ENCODE measurements around the gene FLYWCH2.

FLYWCH2 gene

DNA sequence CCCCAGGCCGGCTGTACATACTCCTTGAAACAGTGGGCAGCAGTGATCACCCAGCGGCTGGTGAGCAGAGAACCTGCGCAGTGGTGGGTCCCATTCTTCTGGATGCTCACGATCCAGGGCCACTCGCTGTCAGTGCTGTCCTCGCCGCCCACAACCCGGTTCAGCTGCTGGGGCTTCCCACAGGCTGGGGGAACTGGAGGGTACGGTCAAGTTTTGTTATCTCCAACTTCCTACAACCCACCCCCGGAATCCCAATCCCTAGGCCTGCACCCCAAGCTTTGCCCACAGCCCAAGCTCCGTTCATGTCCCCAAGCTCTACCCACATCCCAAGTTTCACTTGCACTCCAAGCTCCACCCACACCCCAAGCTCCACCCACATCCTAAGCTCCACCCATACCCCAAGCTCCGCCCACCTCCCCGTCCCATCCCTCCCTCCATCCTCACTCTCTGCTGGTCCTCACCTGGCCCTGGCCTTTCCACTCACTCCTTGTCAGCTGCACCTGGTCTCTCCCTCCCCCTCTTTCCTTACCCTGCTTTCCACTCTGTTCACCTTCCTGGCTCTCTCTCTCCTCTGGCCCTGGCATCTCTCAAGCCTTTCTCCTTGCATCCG, 26.8 kb upstream of the FLYWCH2 start:
- Histone ChIP-seq H3K4me3 (ENCODE audit: low read depth in 1 of 2, low read length in 2 of 2) (no peak overlapping the region), H3K27ac (ENCODE audit: low read length) (no peak overlapping the region), H3K27me3 (ENCODE audit: insufficient read depth, low read length, poor library complexity) (peaks cover 13% of the 10 kb centered on the region), H3K4me2 (ENCODE audit: insufficient read depth, low read length) (no peak overlapping the region), H3K36me3 (ENCODE audit: insufficient read depth, low read length) (no peaks in the 10 kb centered on the region), H3K79me2 (ENCODE audit: insufficient read depth, low read length) (no peaks in the 10 kb centered on the region), H3K4me1 (ENCODE audit: insufficient read depth, low read length) (no peaks in the 10 kb centered on the region), H4K20me1 (ENCODE audit: insufficient read depth, low read length) (no peaks in the 10 kb centered on the region), H3K9me3 (ENCODE audit: insufficient read depth, low read length, severe bottlenecking) (peaks cover 6% of the 10 kb centered on the region), H3K9ac (ENCODE audit: low read depth, low read length) (no peak overlapping the region), H2AFZ (ENCODE audit: low read depth, low read length) (no peak overlapping the region)
- no peak for TF ChIP-seq EZH2 (IDR thresholded peaks at IDR 0.05; ENCODE audit: borderline replicate concordance, low read depth, low read length, severe bottlenecking)
- TF ChIP-seq, protein P1, sequence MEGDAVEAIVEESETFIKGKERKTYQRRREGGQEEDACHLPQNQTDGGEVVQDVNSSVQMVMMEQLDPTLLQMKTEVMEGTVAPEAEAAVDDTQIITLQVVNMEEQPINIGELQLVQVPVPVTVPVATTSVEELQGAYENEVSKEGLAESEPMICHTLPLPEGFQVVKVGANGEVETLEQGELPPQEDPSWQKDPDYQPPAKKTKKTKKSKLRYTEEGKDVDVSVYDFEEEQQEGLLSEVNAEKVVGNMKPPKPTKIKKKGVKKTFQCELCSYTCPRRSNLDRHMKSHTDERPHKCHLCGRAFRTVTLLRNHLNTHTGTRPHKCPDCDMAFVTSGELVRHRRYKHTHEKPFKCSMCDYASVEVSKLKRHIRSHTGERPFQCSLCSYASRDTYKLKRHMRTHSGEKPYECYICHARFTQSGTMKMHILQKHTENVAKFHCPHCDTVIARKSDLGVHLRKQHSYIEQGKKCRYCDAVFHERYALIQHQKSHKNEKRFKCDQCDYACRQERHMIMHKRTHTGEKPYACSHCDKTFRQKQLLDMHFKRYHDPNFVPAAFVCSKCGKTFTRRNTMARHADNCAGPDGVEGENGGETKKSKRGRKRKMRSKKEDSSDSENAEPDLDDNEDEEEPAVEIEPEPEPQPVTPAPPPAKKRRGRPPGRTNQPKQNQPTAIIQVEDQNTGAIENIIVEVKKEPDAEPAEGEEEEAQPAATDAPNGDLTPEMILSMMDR (IDR thresholded peaks at IDR 0.05; ENCODE audit: borderline replicate concordance, extremely low read depth, low read length, poor library complexity, severe bottlenecking), result no peak
- ATAC-seq (ENCODE audit: insufficient read depth, low read depth) (peak; percentile 72; the same call in 2 of the 3 replicates), DNase-seq (peak; percentile 48)

DNA sequence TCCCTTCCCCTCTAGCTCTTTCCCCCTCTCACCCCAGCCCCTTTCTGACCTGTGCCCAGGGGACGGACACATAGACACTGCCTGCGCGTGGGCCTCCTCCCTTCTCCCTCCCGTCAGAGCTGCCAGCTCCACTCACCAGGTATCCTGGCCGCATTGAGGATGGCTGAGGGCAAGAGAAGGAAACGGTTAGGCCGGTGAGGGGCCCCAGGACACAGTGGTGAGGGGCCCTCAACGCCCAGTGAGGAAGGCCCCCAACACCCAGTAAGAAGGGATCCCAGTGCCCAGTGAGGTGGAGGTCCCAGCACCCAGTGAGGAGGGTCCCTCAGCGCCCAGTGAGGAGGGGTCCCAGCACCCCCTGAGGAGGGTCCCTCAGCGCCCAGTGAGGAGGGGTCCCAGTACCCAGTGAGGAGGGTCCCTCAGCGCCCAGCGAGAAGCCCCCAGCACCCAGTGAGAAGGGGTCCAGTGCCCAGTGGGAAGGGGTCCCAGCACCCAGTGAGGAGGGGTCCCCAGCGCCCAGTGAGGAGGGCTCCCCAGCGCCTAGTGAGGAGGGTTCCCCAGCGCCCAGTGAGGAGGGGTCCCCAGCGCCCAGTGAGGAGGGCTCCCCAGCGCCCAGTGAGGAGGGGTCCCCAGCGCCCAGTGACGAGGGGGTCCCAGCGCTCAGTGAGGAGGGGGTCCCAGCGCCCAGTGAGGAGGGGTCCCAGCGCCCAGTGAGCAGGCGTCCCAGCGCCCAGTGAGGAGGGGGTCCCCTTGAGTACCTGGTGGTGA, 26.1 kb upstream of the FLYWCH2 start:
- H3K9ac ChIP-seq (ENCODE audit: low read depth, low read length), result no peak overlapping the region
- no peak overlapping the region for H2AFZ ChIP-seq (ENCODE audit: low read depth, low read length)
- no peak overlapping the region for H3K4me3 ChIP-seq (ENCODE audit: low read depth in 1 of 2, low read length in 2 of 2)
- H3K4me2 ChIP-seq (ENCODE audit: insufficient read depth, low read length), result no peak overlapping the region
- H3K27ac ChIP-seq (ENCODE audit: low read length), result no peak overlapping the region
- H4K20me1 ChIP-seq (ENCODE audit: insufficient read depth, low read length), result no peaks in the 10 kb centered on the region
- no peaks in the 10 kb centered on the region for H3K79me2 ChIP-seq (ENCODE audit: insufficient read depth, low read length)
- no peaks in the 10 kb centered on the region for H3K4me1 ChIP-seq (ENCODE audit: insufficient read depth, low read length)
- H3K9me3 ChIP-seq (ENCODE audit: insufficient read depth, low read length, severe bottlenecking), result peaks cover 6% of the 10 kb centered on the region
- TF ChIP-seq, protein P1 (IDR thresholded peaks at IDR 0.05; ENCODE audit: borderline replicate concordance, extremely low read depth, low read length, poor library complexity, severe bottlenecking), result no peak
- no peak for TF ChIP-seq EZH2 (IDR thresholded peaks at IDR 0.05; ENCODE audit: borderline replicate concordance, low read depth, low read length, severe bottlenecking)
- no peaks in the 10 kb centered on the region for H3K36me3 ChIP-seq (ENCODE audit: insufficient read depth, low read length)
- ATAC-seq (ENCODE audit: insufficient read depth, low read depth) (no peak), DNase-seq (no peak)
- peaks cover 13% of the 10 kb centered on the region for H3K27me3 ChIP-seq (ENCODE audit: insufficient read depth, low read length, poor library complexity)

DNA sequence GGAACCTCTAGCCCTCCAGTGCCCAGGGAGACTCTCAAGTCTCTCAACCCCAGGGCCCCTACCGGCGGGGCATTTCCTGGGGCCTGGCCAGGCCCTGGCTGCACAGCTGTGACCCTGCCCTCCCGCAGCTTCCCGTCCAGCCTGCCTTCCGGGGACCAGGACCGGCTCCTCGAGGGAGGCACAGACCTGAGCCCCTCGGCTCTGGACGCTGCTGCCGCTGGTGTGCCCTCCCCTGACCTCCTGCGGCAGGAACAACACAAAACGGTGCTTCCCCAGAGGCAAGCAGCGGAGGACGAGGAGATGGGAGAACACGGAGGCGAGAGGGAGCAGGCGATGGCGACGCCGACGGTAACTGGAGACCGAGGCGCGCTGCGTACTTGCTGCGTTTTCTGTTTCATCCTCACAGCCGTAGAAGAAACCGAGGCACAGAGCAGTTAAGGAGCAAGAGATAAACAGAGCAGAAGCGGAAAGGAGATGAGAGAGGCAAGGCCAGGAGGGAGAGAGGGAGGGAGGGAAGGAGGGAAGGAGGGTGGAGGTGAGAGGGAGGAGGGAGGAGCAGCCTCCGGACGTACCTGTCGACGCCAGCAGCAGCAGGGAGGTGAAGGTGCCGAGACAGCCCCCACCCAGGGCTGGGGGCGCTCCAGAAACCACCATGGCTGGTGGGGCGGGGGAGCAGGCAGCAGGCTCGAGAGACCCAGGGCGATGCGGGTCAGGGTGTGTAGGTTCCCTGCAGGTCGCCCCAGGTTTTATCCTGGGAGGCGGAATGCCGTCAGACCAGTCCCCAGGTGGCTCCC, 25.4 kb upstream of the FLYWCH2 start, which contains the start of gene PRSS22:
PRSS22 (minus strand) TSS at position 720 of the 794 bp plus-strand sequence; CDS start at position 654, 66 bp downstream.
- Histone ChIP-seq H3K9ac (ENCODE audit: low read depth, low read length) (no peak within 1 kb of the TSS), H3K9me3 (ENCODE audit: insufficient read depth, low read length, severe bottlenecking) (peaks cover 6% of the 10 kb centered on the region), H3K4me2 (ENCODE audit: insufficient read depth, low read length) (no peak within 1 kb of the TSS), H4K20me1 (ENCODE audit: insufficient read depth, low read length) (no peaks in the 10 kb centered on the region), H3K36me3 (ENCODE audit: insufficient read depth, low read length) (no peaks in the 10 kb centered on the region), H3K79me2 (ENCODE audit: insufficient read depth, low read length) (no peaks in the 10 kb centered on the region), H3K27me3 (ENCODE audit: insufficient read depth, low read length, poor library complexity) (peaks cover 13% of the 10 kb centered on the region), H3K27ac (ENCODE audit: low read length) (no peak within 1 kb of the TSS), H3K4me1 (ENCODE audit: insufficient read depth, low read length) (no peaks in the 10 kb centered on the region), H3K4me3 (ENCODE audit: low read depth in 1 of 2, low read length in 2 of 2) (no peak within 1 kb of the TSS), H2AFZ (ENCODE audit: low read depth, low read length) (no peak within 1 kb of the TSS)
- TF ChIP-seq EZH2 (IDR thresholded peaks at IDR 0.05; ENCODE audit: borderline replicate concordance, low read depth, low read length, severe bottlenecking), result no peak
- TF ChIP-seq, protein P1 (IDR thresholded peaks at IDR 0.05; ENCODE audit: borderline replicate concordance, extremely low read depth, low read length, poor library complexity, severe bottlenecking), result no peak
- ATAC-seq (ENCODE audit: insufficient read depth, low read depth) (no peak), DNase-seq (no peak)

Data from DND-41 (cell line).